ENCODE data around the gene SPATA32. TPM values are rescaled to one million over a fixed set of nuclear protein-coding genes. Genes with fewer than 3 reads are reported as not detected.

The SPATA32 gene
- polyA plus RNA-seq, 3 donors, result 0.08 to 0.16 TPM; not detected in 1

- DNase-seq (ENCODE audit: low read depth in 3 of 3, low spot score in 2 of 3), result no peak
Measured at GRCh38 chr17:45296003-45296832, 34.3 kb upstream of the SPATA32 start.

GRCh38 chr17:45294506-45294905 lies 32.6 kb upstream of the SPATA32 start:
- no peak for DNase-seq (ENCODE audit: low read depth in 3 of 3, low spot score in 2 of 3)

GRCh38 chr17:45293413-45294211 lies 31.7 kb upstream of the SPATA32 start:
- DNase-seq (ENCODE audit: low read depth in 3 of 3, low spot score in 2 of 3), result no peak

- no peak for DNase-seq (ENCODE audit: low read depth in 3 of 3, low spot score in 2 of 3)
Measured at GRCh38 chr17:45292696-45293412, 31.0 kb upstream of the SPATA32 start.

GRCh38 chr17:45291171-45291805 lies 29.4 kb upstream of the SPATA32 start:
- DNase-seq (ENCODE audit: low read depth in 3 of 3, low spot score in 2 of 3), result no peak

- DNase-seq (ENCODE audit: low read depth in 3 of 3, low spot score in 2 of 3), result no peak
Measured at GRCh38 chr17:45290269-45290765, 28.4 kb upstream of the SPATA32 start.

- no peak for DNase-seq (ENCODE audit: low read depth in 3 of 3, low spot score in 2 of 3)
Measured at GRCh38 chr17:45289301-45290268, 27.7 kb upstream of the SPATA32 start.

- no peak for DNase-seq (ENCODE audit: low read depth in 3 of 3, low spot score in 2 of 3)
Measured at GRCh38 chr17:45288825-45289224, 26.9 kb upstream of the SPATA32 start.

GRCh38 chr17:45287526-45288500 lies 25.9 kb upstream of the SPATA32 start:
- no peak for DNase-seq (ENCODE audit: low read depth in 3 of 3, low spot score in 2 of 3)

- DNase-seq (ENCODE audit: low read depth in 3 of 3, low spot score in 2 of 3), result no peak
Measured at GRCh38 chr17:45286286-45286685, 24.4 kb upstream of the SPATA32 start.

- DNase-seq (ENCODE audit: low read depth in 3 of 3, low spot score in 2 of 3), result no peak
Measured at GRCh38 chr17:45284176-45285140, 22.6 kb upstream of the SPATA32 start.

- DNase-seq (ENCODE audit: low read depth in 3 of 3, low spot score in 2 of 3), result no peak
Measured at GRCh38 chr17:45283711-45284110, 21.8 kb upstream of the SPATA32 start.

GRCh38 chr17:45282683-45283644 lies 21.1 kb upstream of the SPATA32 start:
- no peak for DNase-seq (ENCODE audit: low read depth in 3 of 3, low spot score in 2 of 3)

GRCh38 chr17:45279898-45280297 lies 18.0 kb upstream of the SPATA32 start:
- DNase-seq (ENCODE audit: low read depth in 3 of 3, low spot score in 2 of 3), result no peak

- DNase-seq (ENCODE audit: low read depth in 3 of 3, low spot score in 2 of 3), result no peak
Measured at GRCh38 chr17:45277992-45278391, 16.1 kb upstream of the SPATA32 start.

Data from right renal cortex interstitium (tissue), 3 donors.